ENCODE data around the gene SLC17A7. TPM values are rescaled to one million over a fixed set of nuclear protein-coding genes. Genes with fewer than 3 reads are reported as not detected.

SLC17A7 gene
- total RNA-seq, 2 experiments from 2014 or later = not detected

GRCh38 chr19:49489601-49490167 is 48.4 kb upstream of the SLC17A7 start:
- Histone ChIP-seq H3K36me3 (ENCODE audit: insufficient read depth, low read length) (peaks cover 72% of the 10 kb centered on the region), H3K9me3 (ENCODE audit: control insufficient read depth in 1 of 2, insufficient read depth in 1 of 2, low read length in 2 of 2) (peaks cover 0 to 10% of the 10 kb centered on the region in 2 experiments), H3K27ac (ENCODE audit: low read depth in 1 of 2, low read length in 2 of 2) (peak overlapping the region; percentile 60 to 81), H3K4me1 (ENCODE audit: insufficient read depth, low read length) (peaks cover 72% of the 10 kb centered on the region), H3K27me3 (ENCODE audit: control insufficient read depth in 1 of 2, insufficient read depth in 2 of 2, low read length in 2 of 2) (no peaks in the 10 kb centered on the region), H3K4me3 (ENCODE audit: low read length) (peak overlapping the region; percentile 77)
- ATAC-seq (ENCODE audit: poor library complexity) = no peak
- peaks cover 67% of the 10 kb centered on the region for H3K4me1 Mint-ChIP-seq (ENCODE audit: low read depth)
- intact Hi-C loops (cut with DNase I, micrococcal nuclease) = loop anchor here in 1 of 2 experiments (2.0 to 10.0 kb wide), 3 partner anchors 15 to 405 kb away; partner anchors contain the start of genes FLT3LG, FUZ, MED25 and SNRNP70
- no peak for TF ChIP-seq CTCF (IDR thresholded peaks at IDR 0.05)
- no peaks in the 10 kb centered on the region for H3K9me3 Mint-ChIP-seq
- peak overlapping the region; percentile 91 for H3K4me3 Mint-ChIP-seq
- H3K36me3 Mint-ChIP-seq (ENCODE audit: low read depth) = peaks cover 79% of the 10 kb centered on the region
- H3K27ac Mint-ChIP-seq = peak overlapping the region; percentile 92
- ChIA-PET CTCF (interaction anchor here (0.8 to 1.1 kb wide), 5 partner anchors 13 to 81 kb away, joined by 3 to 4 read pairs (median 3); partner anchors contain the start of gene FLT3LG), POLR2A (interaction anchor here (0.7 to 2.6 kb wide), 6 partner anchors 13 to 187 kb away, joined by 3 to 24 read pairs (median 4); partner anchors contain the start of gene SCAF1)
- H3K27me3 Mint-ChIP-seq = no peaks in the 10 kb centered on the region
- peak in 4 of 14 experiments; percentile 34 to 79 (median 65) for DNase-seq

- no peak for ATAC-seq (ENCODE audit: poor library complexity)
- peak overlapping the region; percentile 92 for H3K27ac Mint-ChIP-seq
- no peaks in the 10 kb centered on the region for H3K27me3 ChIP-seq (ENCODE audit: control insufficient read depth in 1 of 2, insufficient read depth in 2 of 2, low read length in 2 of 2)
- POLR2A ChIA-PET = interaction anchor here (0.7 to 3.5 kb wide), 7 partner anchors 7 to 153 kb away, joined by 3 to 52 read pairs (median 12); partner anchors contain the start of genes PIH1D1, RPS11 and SCAF1
- H3K4me1 ChIP-seq (ENCODE audit: insufficient read depth, low read length) = peaks cover 67% of the 10 kb centered on the region
- no peak for TF ChIP-seq CTCF (IDR thresholded peaks at IDR 0.05)
- intact Hi-C loops (cut with DNase I, micrococcal nuclease) = loop anchor here in 1 of 2 experiments (2.0 to 10.0 kb wide), 2 partner anchors 14 to 404 kb away; partner anchors contain the start of genes FLT3LG and SNRNP70
- H3K9me3 ChIP-seq (ENCODE audit: control insufficient read depth in 1 of 2, insufficient read depth in 1 of 2, low read length in 2 of 2) = peaks cover 0 to 8% of the 10 kb centered on the region in 2 experiments
- peaks cover 79% of the 10 kb centered on the region for H3K36me3 ChIP-seq (ENCODE audit: insufficient read depth, low read length)
- peak in 1 of 14 experiments; percentile 20 for DNase-seq
- H3K27me3 Mint-ChIP-seq = no peaks in the 10 kb centered on the region
- peak overlapping the region; percentile 91 for H3K4me3 Mint-ChIP-seq
- H3K4me3 ChIP-seq (ENCODE audit: low read length) = peak overlapping the region; percentile 77
- H3K9me3 Mint-ChIP-seq = no peaks in the 10 kb centered on the region
- peaks cover 86% of the 10 kb centered on the region for H3K36me3 Mint-ChIP-seq (ENCODE audit: low read depth)
- peak overlapping the region; percentile 60 to 81 for H3K27ac ChIP-seq (ENCODE audit: low read depth in 1 of 2, low read length in 2 of 2)
- CTCF ChIA-PET = interaction anchor here (0.8 to 1.5 kb wide), 7 partner anchors 13 to 81 kb away, joined by 3 to 5 read pairs (median 4); partner anchors contain the start of gene FLT3LG
- peaks cover 67% of the 10 kb centered on the region for H3K4me1 Mint-ChIP-seq (ENCODE audit: low read depth)
Observed at GRCh38 chr19:49488863-49489537, 47.7 kb upstream of the SLC17A7 start.

- H3K4me1 ChIP-seq (ENCODE audit: insufficient read depth, low read length) = peaks cover 65% of the 10 kb centered on the region
- Mint-ChIP-seq H3K27ac (peak overlapping the region; percentile 92), H3K9me3 (no peaks in the 10 kb centered on the region), H3K4me1 (ENCODE audit: low read depth) (peaks cover 63% of the 10 kb centered on the region), H3K36me3 (ENCODE audit: low read depth) (peaks cover 92% of the 10 kb centered on the region), H3K27me3 (no peaks in the 10 kb centered on the region), H3K4me3 (peak overlapping the region; percentile 91)
- no peak for TF ChIP-seq CTCF (IDR thresholded peaks at IDR 0.05)
- H3K4me3 ChIP-seq (ENCODE audit: low read length) = peak overlapping the region; percentile 77
- no peak for ATAC-seq (ENCODE audit: poor library complexity)
- H3K36me3 ChIP-seq (ENCODE audit: insufficient read depth, low read length) = peaks cover 83% of the 10 kb centered on the region
- intact Hi-C loops (cut with DNase I, micrococcal nuclease) = loop anchor here in 1 of 2 experiments (2.0 to 10.0 kb wide), 2 partner anchors 13 to 403 kb away; partner anchors contain the start of genes FLT3LG and SNRNP70
- CTCF ChIA-PET = interaction anchor here (0.8 to 1.5 kb wide), 6 partner anchors 10 to 82 kb away, joined by 3 to 5 read pairs (median 4); no protein-coding TSS in a partner anchor
- peaks cover 0 to 3% of the 10 kb centered on the region in 2 experiments for H3K9me3 ChIP-seq (ENCODE audit: control insufficient read depth in 1 of 2, insufficient read depth in 1 of 2, low read length in 2 of 2)
- peak overlapping the region; percentile 60 to 81 for H3K27ac ChIP-seq (ENCODE audit: low read depth in 1 of 2, low read length in 2 of 2)
- no peak for DNase-seq
- POLR2A ChIA-PET = interaction anchor here (0.7 to 3.5 kb wide), 19 partner anchors 8 to 188 kb away, joined by 3 to 52 read pairs (median 5); partner anchors contain the start of genes ALDH16A1, PIH1D1, RPS11 and RRAS
- no peaks in the 10 kb centered on the region for H3K27me3 ChIP-seq (ENCODE audit: control insufficient read depth in 1 of 2, insufficient read depth in 2 of 2, low read length in 2 of 2)
Observed at GRCh38 chr19:49488046-49488862, 46.9 kb upstream of the SLC17A7 start.
